ENCODE results near the gene POC1A.

- no peak for TF ChIP-seq CTCF (IDR thresholded peaks at IDR 0.05; ENCODE audit: extremely low read depth in 1 of 2, insufficient read depth in 1 of 2, low read depth in 1 of 2, low read length in 2 of 2)
- TF ChIP-seq POLR2A (IDR thresholded peaks at IDR 0.05; ENCODE audit: low read depth, low read length) = no peak
- TF ChIP-seq EZH2 (IDR thresholded peaks at IDR 0.05; ENCODE audit: borderline replicate concordance, low read depth, low read length, severe bottlenecking) = no peak
- TF ChIP-seq JUN (IDR thresholded peaks at IDR 0.05; ENCODE audit: borderline replicate concordance, insufficient read depth, insufficient read length, low read depth) = no peak
Measured at GRCh38 chr3:52159503-52159902, 5.3 kb upstream of the POC1A start.

All from endothelial cell of umbilical vein (primary cell).